Panc1 (cell line): ENCODE data around the gene ETF1. TPM values are rescaled to one million over a fixed set of nuclear protein-coding genes. Genes with fewer than 3 reads are reported as not detected.
"Not testable (repeated sequence)": the region's sequence is repeated elsewhere in the genome, so short reads cannot be mapped to it uniquely, and the experiment has no call there.

Experiments
- ATAC-seq: fragments of 200-7000 bp; cut with Tn5 transposase; 2 replicates; pipeline ENCODE4 v1.9.1; 2020; ENCODE audit warnings: mild to moderate bottlenecking, moderate library complexity
- BruUV-seq: library from RNA; stranded (reverse); fragments of 400-500 nt; replicated peaks from 2 replicates; lab custom pipeline; 2021; lab: Mats Ljungman, UMichigan
- CTCF ChIA-PET: fragments of 300-600 bp; sonication (Branson Sonifier 250); formaldehyde crosslinking; loops from one replicate; lab custom pipeline; 2022; ENCODE audit warnings: antibody characterized with exemption; lab: Charles Lee
- POLR2A ChIA-PET: fragments of 300-600 bp; sonication (Branson Sonifier 250); formaldehyde crosslinking; loops from one replicate; lab custom pipeline; 2022; ENCODE audit warnings: antibody characterized with exemption; lab: Charles Lee
- DNase-seq: peaks from one replicate; pipeline ENCODE4 v3.0.0-alpha.2; 2010; ENCODE audit warnings: low read depth, low spot score
- H3K27ac ChIP-seq: 2 replicates; pipeline ENCODE4 v1.5.1; 2011; ENCODE audit warnings: mild to moderate bottlenecking, low read length, inconsistent platforms
- H3K27me3 ChIP-seq: fragments of 200-500 bp; sonication (Bioruptor generic); 2 replicates; pipeline ENCODE4 v1.6.0; 2014; ENCODE audit warnings: low read length, inconsistent platforms; ENCODE audit not compliant: control insufficient read depth, insufficient read depth
- H3K36me3 ChIP-seq: fragments of 200-500 bp; sonication (Bioruptor generic); 2 replicates; pipeline ENCODE4 v1.5.1; 2014; ENCODE audit warnings: inconsistent platforms, mild to moderate bottlenecking, low read length, moderate library complexity; ENCODE audit not compliant: control insufficient read depth, insufficient read depth
- H3K4me1 ChIP-seq: 2 replicates; pipeline ENCODE4 v1.5.1; 2011; ENCODE audit warnings: inconsistent platforms, mild to moderate bottlenecking, low read length, moderate library complexity; ENCODE audit not compliant: control insufficient read depth, insufficient read depth
- H3K4me3 ChIP-seq, 2 experiments: 2 replicates each; pipeline ENCODE4 v1.5.1; 2011 to 2012; ENCODE audit warnings: low read depth in 2 of 2, low read length in 2 of 2, mild to moderate bottlenecking in 2 of 2, inconsistent platforms in 1 of 2, moderate library complexity in 1 of 2
- H3K9me3 ChIP-seq: fragments of 200-500 bp; sonication (Bioruptor generic); 2 replicates; pipeline ENCODE4 v1.5.1; 2014; ENCODE audit warnings: low read depth, mild to moderate bottlenecking, inconsistent platforms, low read length, moderate library complexity; ENCODE audit not compliant: control insufficient read depth, insufficient read depth
- CTCF ChIP-seq: fragments of 450-650 bp; IDR thresholded peaks from 2 replicates; pipeline ENCODE4 v1.5.1; 2017; ENCODE audit warnings: mild to moderate bottlenecking
- POLR2AphosphoS5 ChIP-seq: IDR thresholded peaks from 2 replicates; pipeline ENCODE4 v1.6.1; 2012; ENCODE audit warnings: mild to moderate bottlenecking, low read depth, low read length, moderate library complexity
- SIN3A ChIP-seq: IDR thresholded peaks from 2 replicates; pipeline ENCODE4 v1.6.1; 2012; ENCODE audit warnings: low read depth, mild to moderate bottlenecking, low read length, moderate library complexity, borderline replicate concordance; ENCODE audit not compliant: insufficient read depth
- TCF7L2 ChIP-seq: IDR thresholded peaks from 2 replicates; pipeline ENCODE4 v1.6.1; 2011; ENCODE audit warnings: mild to moderate bottlenecking, low read depth, low read length, inconsistent platforms
- in situ Hi-C: cut with HindIII; loops from 2 replicates; pipeline ENCODE4 v1.10.0; 2016; ENCODE audit warnings: low sequenced_read_pairs, low pct_unique_long_range_greater_than_20kb
- intact Hi-C: fragments of 100-400 bp; cut with micrococcal nuclease; formaldehyde crosslinking; loops from one replicate; pipeline ENCODE4 v1.10.0; 2022; ENCODE audit not compliant: unreplicated experiment
- total RNA-seq: library from RNA; stranded (reverse); gene quantifications from one replicate; pipeline ENCODE4 v1.2.1, GENCODE V29; 2021; ENCODE audit not compliant: unreplicated experiment
- TF ChIP-seq, protein P1 (sequence below), 2 experiments: IDR thresholded peaks; 2 replicates each; pipeline ENCODE4 v1.6.1; 2011 to 2012; ENCODE audit warnings: low read depth in 2 of 2, control low read depth in 1 of 2, low read length in 1 of 2, mild to moderate bottlenecking in 1 of 2, moderate library complexity in 1 of 2; ENCODE audit not compliant: insufficient read depth in 1 of 2

Gene ETF1
- total RNA-seq, 1 experiment from 2014 or later = 168 TPM

GRCh38 chr5:138476918-138477317 lies 66.1 kb downstream of the ETF1 start:
- intact Hi-C loops = no loop called here
- Histone ChIP-seq H3K27ac (no peak overlapping the region), H3K36me3 (no peaks in the 10 kb centered on the region), H3K4me3 (no peak overlapping the region), H3K9me3 (no peaks in the 10 kb centered on the region), H3K27me3 (no peaks in the 10 kb centered on the region), H3K4me1 (no peaks in the 10 kb centered on the region)
- in situ Hi-C loops = no loop called here
- POLR2A ChIA-PET = no interaction called here
- ATAC-seq = no peak
- DNase-seq = no peak
- CTCF ChIA-PET = no interaction called here
- TF ChIP-seq SIN3A (no peak), TCF7L2 (no peak), CTCF (no peak), POLR2AphosphoS5 (no peak)
- TF ChIP-seq, protein P1, sequence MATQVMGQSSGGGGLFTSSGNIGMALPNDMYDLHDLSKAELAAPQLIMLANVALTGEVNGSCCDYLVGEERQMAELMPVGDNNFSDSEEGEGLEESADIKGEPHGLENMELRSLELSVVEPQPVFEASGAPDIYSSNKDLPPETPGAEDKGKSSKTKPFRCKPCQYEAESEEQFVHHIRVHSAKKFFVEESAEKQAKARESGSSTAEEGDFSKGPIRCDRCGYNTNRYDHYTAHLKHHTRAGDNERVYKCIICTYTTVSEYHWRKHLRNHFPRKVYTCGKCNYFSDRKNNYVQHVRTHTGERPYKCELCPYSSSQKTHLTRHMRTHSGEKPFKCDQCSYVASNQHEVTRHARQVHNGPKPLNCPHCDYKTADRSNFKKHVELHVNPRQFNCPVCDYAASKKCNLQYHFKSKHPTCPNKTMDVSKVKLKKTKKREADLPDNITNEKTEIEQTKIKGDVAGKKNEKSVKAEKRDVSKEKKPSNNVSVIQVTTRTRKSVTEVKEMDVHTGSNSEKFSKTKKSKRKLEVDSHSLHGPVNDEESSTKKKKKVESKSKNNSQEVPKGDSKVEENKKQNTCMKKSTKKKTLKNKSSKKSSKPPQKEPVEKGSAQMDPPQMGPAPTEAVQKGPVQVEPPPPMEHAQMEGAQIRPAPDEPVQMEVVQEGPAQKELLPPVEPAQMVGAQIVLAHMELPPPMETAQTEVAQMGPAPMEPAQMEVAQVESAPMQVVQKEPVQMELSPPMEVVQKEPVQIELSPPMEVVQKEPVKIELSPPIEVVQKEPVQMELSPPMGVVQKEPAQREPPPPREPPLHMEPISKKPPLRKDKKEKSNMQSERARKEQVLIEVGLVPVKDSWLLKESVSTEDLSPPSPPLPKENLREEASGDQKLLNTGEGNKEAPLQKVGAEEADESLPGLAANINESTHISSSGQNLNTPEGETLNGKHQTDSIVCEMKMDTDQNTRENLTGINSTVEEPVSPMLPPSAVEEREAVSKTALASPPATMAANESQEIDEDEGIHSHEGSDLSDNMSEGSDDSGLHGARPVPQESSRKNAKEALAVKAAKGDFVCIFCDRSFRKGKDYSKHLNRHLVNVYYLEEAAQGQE (IDR thresholded peaks at IDR 0.05; ENCODE audit: insufficient read depth in 1 of 2, low read depth in 2 of 2, low read length in 1 of 2) = no peak
- BruUV-seq = no TSS peak

- DNase-seq, H3K36me3 ChIP-seq, intact Hi-C loops, H3K27ac ChIP-seq, ATAC-seq, H3K4me3 ChIP-seq, H3K27me3 ChIP-seq, H3K4me1 ChIP-seq, in situ Hi-C loops, H3K9me3 ChIP-seq, BruUV-seq: not testable (repeated sequence)
- ChIA-PET CTCF (interaction anchor here (0.6 kb wide), 1 partner anchor 23 kb away, joined by 3 read pairs; no protein-coding TSS in a partner anchor), POLR2A (interaction anchor here (0.6 kb wide), 1 partner anchor 28 kb away, joined by 8 read pairs; no protein-coding TSS in a partner anchor)
Measured at GRCh38 chr5:138473151-138473550, 69.9 kb downstream of the ETF1 start.

DNA sequence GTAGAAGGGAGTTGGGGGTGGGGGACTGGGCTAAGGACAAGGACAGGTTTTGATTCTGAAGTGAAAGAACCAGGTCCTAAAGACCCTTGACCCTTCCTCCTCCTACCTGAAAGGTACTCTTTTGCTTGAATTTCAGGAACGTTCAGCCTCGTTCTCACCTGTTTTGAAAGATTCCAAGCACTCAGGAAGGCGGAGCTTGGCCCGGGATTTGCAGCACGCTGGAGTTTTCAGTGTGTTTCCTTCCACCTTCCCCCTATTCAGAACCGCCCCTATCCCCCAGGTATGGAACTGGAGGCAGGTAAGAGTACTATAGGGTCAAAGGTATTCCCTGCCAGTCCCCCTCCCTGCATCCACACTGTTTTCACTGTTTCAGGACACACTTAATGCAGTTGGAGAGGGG lies 70.7 kb downstream of the ETF1 start:
- TF ChIP-seq CTCF = no peak
- TF ChIP-seq POLR2AphosphoS5 = no peak
- TF ChIP-seq SIN3A = no peak
- TF ChIP-seq, protein P1 (IDR thresholded peaks at IDR 0.05; ENCODE audit: insufficient read depth in 1 of 2, low read depth in 2 of 2, low read length in 1 of 2) = no peak
- no peak for TF ChIP-seq TCF7L2
- POLR2A ChIA-PET = no interaction called here
- DNase-seq (no peak), ATAC-seq (no peak)
- Histone ChIP-seq H3K9me3 (no peaks in the 10 kb centered on the region), H3K4me1 (no peaks in the 10 kb centered on the region), H3K4me3 (no peak overlapping the region), H3K27me3 (no peaks in the 10 kb centered on the region), H3K36me3 (no peaks in the 10 kb centered on the region), H3K27ac (no peak overlapping the region)
- in situ Hi-C loops = no loop called here
- BruUV-seq = no TSS peak
- intact Hi-C loops = no loop called here
- CTCF ChIA-PET = no interaction called here
